WTC11 (cell line): ENCODE measurements around the gene MALAT1. TPM values are rescaled to one million over a fixed set of nuclear protein-coding genes. Genes with fewer than 3 reads are reported as not detected.

Source experiments
- ATAC-seq: fragments of 200-7000 bp; cut with Tn5 transposase; 2 replicates; pipeline ENCODE4 v1.10.0; 2021; ENCODE audit warnings: mild to moderate bottlenecking, moderate library complexity
- CTCF ChIA-PET: fragments of 300-600 bp; sonication (Branson Sonifier 250); formaldehyde crosslinking; loops from one replicate; lab custom pipeline; 2021; ENCODE audit warnings: antibody characterized with exemption; lab: Charles Lee
- POLR2A ChIA-PET: fragments of 350-600 bp; sonication (Branson Sonifier 250); formaldehyde crosslinking; loops from one replicate; lab custom pipeline; 2021; ENCODE audit warnings: antibody characterized with exemption; lab: Charles Lee
- DNase-seq: peaks from one replicate; pipeline ENCODE4 v3.0.0; 2021; ENCODE audit warnings: low spot score
- H3K27ac Mint-ChIP-seq: 2 replicates; pipeline ENCODE4 v1.8.0; 2021; ENCODE audit warnings: mixed read lengths
- H3K27me3 Mint-ChIP-seq: 2 replicates; pipeline ENCODE4 v1.8.0; 2021; ENCODE audit warnings: low read depth, mild to moderate bottlenecking, moderate library complexity, mixed read lengths
- H3K36me3 Mint-ChIP-seq: 2 replicates; pipeline ENCODE4 v1.8.0; 2021; ENCODE audit warnings: mixed read lengths
- H3K4me1 Mint-ChIP-seq: 2 replicates; pipeline ENCODE4 v1.8.0; 2022; ENCODE audit warnings: mixed read lengths
- H3K4me3 Mint-ChIP-seq: 2 replicates; pipeline ENCODE4 v1.8.0; 2021; ENCODE audit warnings: mild to moderate bottlenecking, moderate library complexity, mixed read lengths
- H3K9me3 Mint-ChIP-seq: 2 replicates; pipeline ENCODE4 v1.8.0; 2021; ENCODE audit warnings: mixed read lengths
- AR ChIP-seq: fragments of 250-450 bp; sonication (Bioruptor Pico); IDR thresholded peaks from 2 replicates; pipeline ENCODE4 v1.9.0; 2021; ENCODE audit warnings: mild to moderate bottlenecking
- ARID4B ChIP-seq: sonication (generic); formaldehyde crosslinking; IDR thresholded peaks from 2 replicates; pipeline ENCODE4 v1.8.0; 2023; ENCODE audit warnings: missing genetic modification reagents, mild to moderate bottlenecking, borderline replicate concordance
- GRHL2 ChIP-seq: fragments of 250-450 bp; sonication (Bioruptor Pico); IDR thresholded peaks from 2 replicates; pipeline ENCODE4 v1.8.0; 2022; ENCODE audit warnings: mild to moderate bottlenecking, moderate library complexity; ENCODE audit not compliant: insufficient replicate concordance, severe bottlenecking
- NFE2L1 ChIP-seq: sonication (generic); formaldehyde crosslinking; IDR thresholded peaks from 2 replicates; pipeline ENCODE4 v1.8.1; 2023; ENCODE audit warnings: missing genetic modification reagents
- PRDM15 ChIP-seq: sonication (generic); formaldehyde crosslinking; IDR thresholded peaks from 2 replicates; pipeline ENCODE4 v1.8.0; 2022; ENCODE audit warnings: missing genetic modification reagents
- total RNA-seq: library from RNA; stranded (reverse); gene quantifications from 3 replicates; pipeline ENCODE4 v1.2.3, GENCODE V29; 2021

Gene MALAT1
- total RNA-seq, 1 experiment from 2014 or later, result 1,830 TPM

GRCh38 chr11:65452806-65453490, 45.9 kb upstream of the MALAT1 start:
- ATAC-seq, result no peak
- DNase-seq, result no peak

More at GRCh38 chr11:65452806-65453490, 45.9 kb upstream of the MALAT1 start:
- no peak overlapping the region for H3K27ac Mint-ChIP-seq
- H3K27me3 Mint-ChIP-seq, result peaks cover 63% of the 10 kb centered on the region
- peaks cover 14% of the 10 kb centered on the region for H3K4me1 Mint-ChIP-seq
- H3K36me3 Mint-ChIP-seq, result peaks cover 10% of the 10 kb centered on the region
- TF ChIP-seq GRHL2 (CRISPR knock-in tag) (no peak), PRDM15 (CRISPR knock-in tag) (no peak), NFE2L1 (CRISPR knock-in tag) (no peak), ARID4B (CRISPR knock-in tag) (no peak), AR (no peak)
- no peak overlapping the region for H3K4me3 Mint-ChIP-seq
- ChIA-PET POLR2A (no interaction called here), CTCF (no interaction called here)
- H3K9me3 Mint-ChIP-seq, result peaks cover 10% of the 10 kb centered on the region
